ENCODE results near the gene THRB.

Gene THRB

DNA sequence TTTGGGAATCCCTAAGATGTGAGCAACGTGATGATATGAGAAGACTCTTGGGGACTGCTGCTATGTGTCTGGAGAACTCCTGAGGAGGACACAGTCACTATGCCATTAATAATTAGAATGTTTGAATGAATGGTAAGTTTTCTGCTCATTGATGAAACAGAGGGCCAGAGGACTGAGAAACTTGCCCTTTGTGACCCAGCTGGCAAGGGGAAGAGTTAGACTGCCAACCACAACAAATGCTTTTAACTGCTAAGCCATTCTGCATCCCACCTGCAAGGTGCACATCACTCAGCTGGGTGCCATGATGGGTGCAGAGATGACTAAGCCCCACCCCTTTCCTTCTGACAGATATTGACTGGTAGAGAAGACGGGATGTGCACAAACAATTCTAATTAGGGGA lies 249.6 kb downstream of the THRB start:
- TF ChIP-seq, protein P1, sequence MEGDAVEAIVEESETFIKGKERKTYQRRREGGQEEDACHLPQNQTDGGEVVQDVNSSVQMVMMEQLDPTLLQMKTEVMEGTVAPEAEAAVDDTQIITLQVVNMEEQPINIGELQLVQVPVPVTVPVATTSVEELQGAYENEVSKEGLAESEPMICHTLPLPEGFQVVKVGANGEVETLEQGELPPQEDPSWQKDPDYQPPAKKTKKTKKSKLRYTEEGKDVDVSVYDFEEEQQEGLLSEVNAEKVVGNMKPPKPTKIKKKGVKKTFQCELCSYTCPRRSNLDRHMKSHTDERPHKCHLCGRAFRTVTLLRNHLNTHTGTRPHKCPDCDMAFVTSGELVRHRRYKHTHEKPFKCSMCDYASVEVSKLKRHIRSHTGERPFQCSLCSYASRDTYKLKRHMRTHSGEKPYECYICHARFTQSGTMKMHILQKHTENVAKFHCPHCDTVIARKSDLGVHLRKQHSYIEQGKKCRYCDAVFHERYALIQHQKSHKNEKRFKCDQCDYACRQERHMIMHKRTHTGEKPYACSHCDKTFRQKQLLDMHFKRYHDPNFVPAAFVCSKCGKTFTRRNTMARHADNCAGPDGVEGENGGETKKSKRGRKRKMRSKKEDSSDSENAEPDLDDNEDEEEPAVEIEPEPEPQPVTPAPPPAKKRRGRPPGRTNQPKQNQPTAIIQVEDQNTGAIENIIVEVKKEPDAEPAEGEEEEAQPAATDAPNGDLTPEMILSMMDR (IDR thresholded peaks at IDR 0.05; ENCODE audit: low read depth, low read length), result no peak
- DNase-seq (ENCODE audit: extremely low read depth, low read depth), result no peak

DNA sequence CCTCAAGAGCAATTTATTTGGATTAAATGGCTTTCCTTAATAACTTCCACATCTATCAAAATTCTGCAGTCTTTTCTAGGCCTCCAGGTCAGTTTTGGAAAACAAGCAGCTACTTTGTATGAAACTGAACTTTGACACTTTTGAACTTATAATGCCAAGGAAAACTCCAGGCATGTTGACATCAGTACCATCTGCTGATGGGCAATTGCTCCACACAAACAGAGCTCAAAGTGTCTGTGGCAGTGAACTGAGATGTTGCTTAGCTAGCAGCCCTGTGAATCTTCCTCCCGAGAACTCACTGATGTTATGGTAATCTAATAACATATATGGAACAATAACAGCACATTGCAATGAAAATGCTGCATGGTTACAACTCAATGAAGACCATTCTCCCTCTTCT lies 250.2 kb downstream of the THRB start:
- no peak for DNase-seq (ENCODE audit: extremely low read depth, low read depth)
- TF ChIP-seq, protein P1 (IDR thresholded peaks at IDR 0.05; ENCODE audit: low read depth, low read length), result no peak

DNA sequence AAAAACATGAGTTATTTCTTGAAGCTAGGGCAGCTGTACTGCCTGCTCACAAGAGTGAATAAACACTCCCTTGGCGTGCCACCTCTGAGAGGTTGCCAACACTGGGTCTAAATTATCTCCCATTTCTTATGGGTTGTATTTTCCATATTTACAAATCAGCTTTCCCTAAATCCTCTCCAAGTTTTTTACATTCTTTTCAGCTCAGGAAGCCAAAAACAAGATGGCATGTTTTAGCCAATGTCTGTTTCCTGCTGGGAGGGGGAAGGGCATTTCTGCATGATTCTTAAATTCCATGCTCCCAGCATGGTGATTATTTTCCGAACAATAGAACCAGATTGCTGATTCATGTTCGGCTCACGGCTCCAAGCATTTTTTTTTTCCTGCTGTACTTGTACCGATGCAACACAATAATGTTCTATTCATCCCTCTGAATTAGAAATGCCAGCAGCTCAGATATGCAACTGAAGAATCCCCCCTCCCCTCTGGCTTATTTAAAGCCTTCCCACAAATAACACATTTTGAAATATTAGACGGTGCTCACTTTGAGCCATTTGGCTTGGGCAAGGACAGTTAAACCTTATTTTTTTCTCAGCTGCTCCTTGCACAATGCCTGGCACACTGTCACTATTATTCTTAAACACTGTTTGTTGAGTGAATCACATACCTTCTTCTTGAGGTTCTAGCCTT lies 252.5 kb downstream of the THRB start:
- TF ChIP-seq, protein P1 (IDR thresholded peaks at IDR 0.05; ENCODE audit: low read depth, low read length), result no peak
- DNase-seq (ENCODE audit: extremely low read depth, low read depth), result peak; percentile 81

DNA sequence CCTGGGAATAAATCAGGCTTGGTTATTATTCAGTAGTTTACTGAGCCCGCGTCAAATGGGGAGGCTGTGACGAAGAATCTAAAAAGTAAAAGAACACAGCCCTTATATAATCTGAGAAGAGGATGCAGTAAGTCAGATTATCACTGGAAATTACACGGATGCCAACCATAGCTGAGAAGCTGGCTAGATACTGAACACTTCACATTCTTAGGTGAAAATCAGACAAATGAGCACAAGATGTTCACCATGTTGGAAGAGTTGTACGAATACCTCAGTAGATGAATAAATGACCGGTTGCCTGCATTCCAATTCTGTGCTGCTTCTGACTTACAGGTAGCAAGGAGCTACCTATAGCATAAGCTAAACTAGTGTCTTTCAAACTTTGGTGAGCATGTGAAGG lies 254.3 kb downstream of the THRB start:
- TF ChIP-seq, protein P1 (IDR thresholded peaks at IDR 0.05; ENCODE audit: low read depth, low read length), result no peak
- DNase-seq (ENCODE audit: extremely low read depth, low read depth), result no peak

DNA sequence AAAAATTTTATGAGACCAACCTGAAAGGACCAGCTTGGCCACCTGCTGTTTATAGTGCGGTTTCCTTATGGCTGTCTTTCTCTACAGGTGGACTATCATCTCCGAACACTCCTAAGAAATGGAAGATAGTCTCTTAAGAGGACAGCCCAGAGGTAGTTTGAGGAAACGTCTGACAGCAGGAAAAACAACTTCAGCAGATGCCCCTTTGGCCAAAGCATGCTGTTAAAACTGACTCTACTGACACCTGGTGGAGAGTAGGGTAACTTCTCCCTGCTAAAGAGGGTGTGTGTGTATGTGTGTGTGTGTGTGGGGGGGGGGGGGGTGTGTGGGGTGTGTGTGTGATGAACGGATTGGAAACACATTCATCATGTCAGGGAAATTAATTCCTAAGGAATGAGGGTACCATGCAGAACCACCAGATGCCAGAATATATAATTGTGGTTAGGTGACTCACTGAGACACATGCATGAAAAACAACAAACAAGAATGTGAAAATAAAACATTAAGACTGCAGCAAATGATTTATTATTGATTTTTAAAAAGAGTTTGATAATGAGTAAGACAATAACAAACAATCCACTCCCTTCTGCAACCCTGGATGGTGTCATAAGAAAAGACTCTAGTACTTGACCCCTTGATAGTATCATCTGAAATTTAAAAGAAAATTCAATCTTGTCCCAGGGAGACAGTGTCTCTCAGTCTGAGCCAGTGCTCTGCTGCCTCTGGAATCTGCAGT lies 256.5 kb downstream of the THRB start:
- TF ChIP-seq, protein P1 (IDR thresholded peaks at IDR 0.05; ENCODE audit: low read depth, low read length), result peak; percentile 72
- DNase-seq (ENCODE audit: extremely low read depth, low read depth), result peak; percentile 91

DNA sequence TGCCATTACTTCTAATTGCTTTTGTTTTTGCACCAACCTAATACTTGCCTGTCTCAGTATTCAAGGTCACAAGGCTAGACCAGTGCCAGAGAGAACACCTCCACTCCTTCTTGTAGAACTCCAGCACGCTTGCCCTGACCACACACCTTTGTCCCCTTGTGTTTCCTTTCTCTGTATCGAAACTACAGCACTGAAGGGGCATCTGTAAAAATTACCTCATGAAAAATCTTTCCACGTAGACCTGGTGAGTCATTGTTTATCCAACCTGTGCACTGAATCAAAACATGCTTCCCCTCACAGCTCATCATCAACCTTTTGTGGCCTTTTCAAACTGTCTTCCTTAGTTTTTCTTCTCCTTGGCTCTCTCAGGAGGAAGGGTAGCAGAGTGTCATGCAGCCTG lies 259.5 kb downstream of the THRB start:
- TF ChIP-seq, protein P1 (IDR thresholded peaks at IDR 0.05; ENCODE audit: low read depth, low read length), result no peak
- no peak for DNase-seq (ENCODE audit: extremely low read depth, low read depth)

DNA sequence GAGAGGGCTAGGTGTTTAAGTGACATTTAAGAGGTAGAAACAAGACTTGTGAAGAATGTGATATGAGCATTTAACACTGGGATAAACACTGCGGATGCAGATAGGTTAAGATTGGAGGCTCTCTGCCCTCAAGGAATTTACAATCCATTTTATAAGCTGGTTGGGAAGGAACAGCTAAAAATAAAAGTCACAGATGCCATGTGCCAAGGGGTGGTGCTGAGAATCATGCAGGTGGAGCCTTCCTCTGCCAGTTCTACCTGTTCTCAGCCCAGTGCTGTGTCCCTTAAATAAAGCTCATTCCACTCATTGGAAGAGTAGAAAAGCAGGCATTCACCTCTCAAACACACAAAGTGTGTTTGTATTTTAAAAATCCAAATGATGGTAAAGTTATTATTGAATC lies 261.9 kb downstream of the THRB start:
- no peak for DNase-seq (ENCODE audit: extremely low read depth, low read depth)
- TF ChIP-seq, protein P1 (IDR thresholded peaks at IDR 0.05; ENCODE audit: low read depth, low read length), result no peak
